Left ventricle myocardium inferior (tissue), 1 donor: ENCODE measurements around the gene NDUFS3. TPM values are rescaled to one million over a fixed set of nuclear protein-coding genes. Genes with fewer than 3 reads are reported as not detected.
A peak's percentile ranks its signal among the peaks of the same experiment; 100 is the strongest.

ENCODE experiments used
- DNase-seq: peaks from one replicate; pipeline ENCODE4 v3.0.0-alpha.2; 2020
- H3K27ac ChIP-seq: fragments of 200-600 bp; replicated peaks from 2 replicates; pipeline ENCODE4 v1.8.0; 2021
- H3K27me3 ChIP-seq: fragments of 200-600 bp; 2 replicates; pipeline ENCODE4 v1.8.0; 2021; ENCODE audit warnings: low read depth
- H3K36me3 ChIP-seq: fragments of 200-600 bp; 2 replicates; pipeline ENCODE4 v1.8.0; 2021
- H3K4me1 ChIP-seq: fragments of 200-600 bp; 2 replicates; pipeline ENCODE4 v1.8.0; 2021
- H3K4me3 ChIP-seq: fragments of 200-600 bp; 2 replicates; pipeline ENCODE4 v1.8.0; 2021; ENCODE audit warnings: mild to moderate bottlenecking, moderate library complexity
- H3K9me3 ChIP-seq: fragments of 200-600 bp; replicated peaks from 2 replicates; pipeline ENCODE4 v1.8.0; 2021
- CTCF ChIP-seq: fragments of 200-600 bp; IDR thresholded peaks from 2 replicates; pipeline ENCODE4 v1.8.0; 2021; ENCODE audit warnings: antibody characterized with exemption, mild to moderate bottlenecking, borderline replicate concordance
- intact Hi-C: fragments of 100-400 bp; cut with micrococcal nuclease; formaldehyde crosslinking; loops from one replicate; pipeline ENCODE4 v1.11.0; 2022
- total RNA-seq: library from RNA; stranded (reverse); fragmentation: NEBNext Ultra II Directional; extraction: Animal tissue kit (Norgen Biotek cat#: 25700); gene quantifications from one replicate; pipeline ENCODE4 v1.2.1, GENCODE V29; 2021
- donor health status: DM: no; HTN: yes; CAD: no; lungs with severe emphysema.

NDUFS3 gene
- total RNA-seq, 1 donor from 2014 or later = 296 TPM

GRCh38 chr11:47611348-47611794 lies 32.5 kb downstream of the NDUFS3 start:
- Histone ChIP-seq H3K9me3 (no peaks in the 10 kb centered on the region), H3K4me3 (no peak overlapping the region), H3K36me3 (peaks cover 4% of the 10 kb centered on the region), H3K27ac (peak overlapping the region; percentile 9), H3K4me1 (peaks cover 32% of the 10 kb centered on the region), H3K27me3 (no peaks in the 10 kb centered on the region)
- intact Hi-C loops = loop anchor here (10.0 kb wide), 1 partner anchor 147 kb away; no protein-coding TSS in a partner anchor
- DNase-seq = no peak
- no peak for TF ChIP-seq CTCF

- H3K27ac ChIP-seq = no peak overlapping the region
- H3K4me1 ChIP-seq = peaks cover 20% of the 10 kb centered on the region
- H3K36me3 ChIP-seq = peaks cover 36% of the 10 kb centered on the region
- no peaks in the 10 kb centered on the region for H3K9me3 ChIP-seq
- DNase-seq = no peak
- no peaks in the 10 kb centered on the region for H3K27me3 ChIP-seq
- TF ChIP-seq CTCF = no peak
- no peak overlapping the region for H3K4me3 ChIP-seq
- intact Hi-C loops = loop anchor here (10.0 kb wide), 1 partner anchor 150 kb away; no protein-coding TSS in a partner anchor
These were observed 36.4 kb downstream of the NDUFS3 start for GRCh38 chr11:47615249-47615648.

GRCh38 chr11:47616726-47617416 lies 38.0 kb downstream of the NDUFS3 start:
- no peak for DNase-seq
- H3K27me3 ChIP-seq = no peaks in the 10 kb centered on the region
- intact Hi-C loops = loop anchor here (10.0 kb wide), 1 partner anchor 152 kb away; no protein-coding TSS in a partner anchor
- peak; percentile 75 for TF ChIP-seq CTCF
- H3K27ac ChIP-seq = no peak overlapping the region
- H3K4me3 ChIP-seq = no peak overlapping the region
- H3K9me3 ChIP-seq = no peaks in the 10 kb centered on the region
- H3K4me1 ChIP-seq = peaks cover 10% of the 10 kb centered on the region
- H3K36me3 ChIP-seq = peaks cover 52% of the 10 kb centered on the region

GRCh38 chr11:47617417-47617809 lies 38.5 kb downstream of the NDUFS3 start:
- DNase-seq = no peak
- Histone ChIP-seq H3K9me3 (no peaks in the 10 kb centered on the region), H3K27ac (peak overlapping the region; percentile 15), H3K4me3 (no peak overlapping the region), H3K36me3 (peaks cover 57% of the 10 kb centered on the region), H3K4me1 (peaks cover 10% of the 10 kb centered on the region), H3K27me3 (no peaks in the 10 kb centered on the region)
- no peak for TF ChIP-seq CTCF
- intact Hi-C loops = loop anchor here (10.0 kb wide), 1 partner anchor 153 kb away; no protein-coding TSS in a partner anchor

GRCh38 chr11:47620836-47621378 lies 42.0 kb downstream of the NDUFS3 start:
- H3K4me1 ChIP-seq = peaks cover 10% of the 10 kb centered on the region
- H3K27ac ChIP-seq = no peak overlapping the region
- no peak for DNase-seq
- TF ChIP-seq CTCF = no peak
- H3K4me3 ChIP-seq = no peak overlapping the region
- peaks cover 92% of the 10 kb centered on the region for H3K36me3 ChIP-seq
- intact Hi-C loops = no loop called here
- no peaks in the 10 kb centered on the region for H3K27me3 ChIP-seq
- no peaks in the 10 kb centered on the region for H3K9me3 ChIP-seq
